Suppressor macrophage treated with lipopolysaccharide for 1 hour (primary cell): ENCODE measurements around the gene SPAG5.
A peak's percentile ranks its signal among the peaks of the same experiment; 100 is the strongest.

Source experiments
- DNase-seq, 3 donors: peaks; one replicate each; pipeline ENCODE4 v3.0.0-alpha.2; 2020 to 2022

The SPAG5 gene

GRCh38 chr17:28572259-28573039, 26.4 kb downstream of the SPAG5 start:
- no peak for DNase-seq

- DNase-seq: peak; percentile 95 to 97 (median 97)
These were observed 27.3 kb downstream of the SPAG5 start, which contains the start of gene PIGS for GRCh38 chr17:28571361-28572122. Gene PIGS, minus strand, starts transcription at chr17:28571524. Its CDS starts 28 bp downstream, at chr17:28571496.

GRCh38 chr17:28570716-28571360, 28.0 kb downstream of the SPAG5 start:
- DNase-seq: peak in 2 of 3 donors; percentile 33 to 45

GRCh38 chr17:28569446-28569845, 29.4 kb downstream of the SPAG5 start:
- DNase-seq: no peak

GRCh38 chr17:28567604-28568003, 31.2 kb downstream of the SPAG5 start:
- DNase-seq: peak; percentile 63 to 79 (median 78)

- DNase-seq: no peak
These were observed 35.4 kb downstream of the SPAG5 start for GRCh38 chr17:28563475-28563874.

GRCh38 chr17:28555022-28555421, 43.8 kb downstream of the SPAG5 start:
- DNase-seq: no peak

- DNase-seq: peak in 1 of 3 donors; percentile 47
These were observed 44.3 kb downstream of the SPAG5 start for GRCh38 chr17:28554565-28554964.

GRCh38 chr17:28553000-28553505, 45.8 kb downstream of the SPAG5 start:
- DNase-seq: no peak

- peak; percentile 78 to 97 (median 90) for DNase-seq
These were observed 46.4 kb downstream of the SPAG5 start, which contains the start of gene UNC119 for GRCh38 chr17:28552176-28552999. Gene UNC119, minus strand, starts transcription at chr17:28552624. Its CDS starts 67 bp downstream, at chr17:28552557.

- no peak for DNase-seq
These were observed 47.2 kb downstream of the SPAG5 start for GRCh38 chr17:28551421-28552175.

GRCh38 chr17:28550858-28551257, 48.0 kb downstream of the SPAG5 start:
- no peak for DNase-seq

GRCh38 chr17:28549236-28550132, 49.3 kb downstream of the SPAG5 start:
- peak; percentile 77 to 91 (median 87) for DNase-seq

GRCh38 chr17:28548417-28549130, 50.3 kb downstream of the SPAG5 start:
- DNase-seq: no peak

- DNase-seq: peak; percentile 84 to 88 (median 85)
These were observed 51.0 kb downstream of the SPAG5 start for GRCh38 chr17:28547623-28548416.

GRCh38 chr17:28547096-28547622, 51.7 kb downstream of the SPAG5 start:
- DNase-seq: no peak

- DNase-seq: no peak
These were observed 52.9 kb downstream of the SPAG5 start for GRCh38 chr17:28545787-28546415.

- DNase-seq: no peak
These were observed 53.7 kb downstream of the SPAG5 start for GRCh38 chr17:28545141-28545503.
